KMS-11 (cell line): ENCODE data around the gene PRKCE.

ENCODE experiments used
- H2AFZ ChIP-seq: fragments of 200-600 bp; sonication (generic); 2 replicates; pipeline ENCODE4 v1.6.1; 2016; ENCODE audit warnings: antibody characterized with exemption, mixed run types, low read depth
- H3K27ac ChIP-seq: fragments of 200-600 bp; sonication (generic); 2 replicates; pipeline ENCODE4 v1.6.1; 2016; ENCODE audit warnings: mild to moderate bottlenecking, mixed run types
- H3K27me3 ChIP-seq: fragments of 200-600 bp; sonication (generic); 2 replicates; pipeline ENCODE4 v1.6.1; 2017; ENCODE audit warnings: mild to moderate bottlenecking, low read depth, mixed run types, moderate library complexity; ENCODE audit not compliant: insufficient read depth
- H3K36me3 ChIP-seq: fragments of 200-600 bp; sonication (generic); 2 replicates; pipeline ENCODE4 v1.6.1; 2017; ENCODE audit warnings: mild to moderate bottlenecking, mixed run types; ENCODE audit not compliant: insufficient read depth
- H3K4me1 ChIP-seq: fragments of 200-600 bp; sonication (generic); 2 replicates; pipeline ENCODE4 v1.6.1; 2016; ENCODE audit warnings: mild to moderate bottlenecking, low read depth, mixed run types; ENCODE audit not compliant: poor library complexity, severe bottlenecking
- H3K4me2 ChIP-seq: fragments of 200-600 bp; sonication (generic); 2 replicates; pipeline ENCODE4 v1.7.0; 2016; ENCODE audit warnings: mild to moderate bottlenecking, mixed run types
- H3K4me3 ChIP-seq: fragments of 200-600 bp; sonication (generic); IDR thresholded peaks from 2 replicates; pipeline ENCODE4 v1.6.1; 2017; ENCODE audit warnings: low read depth, low read length, mixed read lengths; ENCODE audit not compliant: insufficient read depth
- H3K79me2 ChIP-seq: fragments of 200-600 bp; sonication (generic); 2 replicates; pipeline ENCODE4 v1.6.1; 2016; ENCODE audit warnings: low read depth, mixed run types; ENCODE audit not compliant: insufficient read depth
- H3K9ac ChIP-seq: fragments of 200-600 bp; sonication (generic); 2 replicates; pipeline ENCODE4 v1.6.1; 2016; ENCODE audit warnings: mild to moderate bottlenecking, mixed run types
- H4K20me1 ChIP-seq: fragments of 200-600 bp; sonication (generic); 2 replicates; pipeline ENCODE4 v1.6.1; 2016; ENCODE audit warnings: mild to moderate bottlenecking, mixed run types; ENCODE audit not compliant: insufficient read depth
- TF ChIP-seq, protein P1 (sequence below): fragments of 200-600 bp; sonication (generic); conservative IDR thresholded peaks from 2 replicates; pipeline ENCODE4 v1.6.1; 2017; ENCODE audit warnings: low read depth, mild to moderate bottlenecking, antibody characterized with exemption, low read length, moderate library complexity, mixed read lengths

Gene PRKCE

DNA sequence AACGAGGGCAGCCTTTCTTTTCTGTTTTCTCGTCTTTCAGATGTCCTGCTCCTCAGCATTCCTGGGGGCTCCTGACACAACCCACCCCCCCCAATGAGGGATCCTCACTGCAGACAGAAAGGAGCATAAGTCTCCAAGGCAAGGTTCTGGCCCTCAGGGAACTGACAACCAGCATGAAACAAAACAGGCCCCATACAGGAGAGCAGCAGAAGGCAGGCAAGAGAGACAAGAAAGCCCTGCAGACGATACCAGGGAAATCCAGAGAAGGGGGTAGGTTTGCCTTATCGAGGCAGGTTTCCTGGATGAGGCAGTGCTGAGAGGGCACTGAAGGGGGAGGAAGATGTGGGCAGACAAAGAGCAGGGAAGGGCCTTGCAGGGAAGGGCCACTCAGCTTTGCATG is 541.9 kb downstream of the PRKCE start:
- H3K27ac ChIP-seq: no peak overlapping the region
- no peak overlapping the region for H3K4me2 ChIP-seq
- H3K4me1 ChIP-seq: peaks cover under 1% of the 10 kb centered on the region
- no peak overlapping the region for H2AFZ ChIP-seq
- no peaks in the 10 kb centered on the region for H4K20me1 ChIP-seq
- TF ChIP-seq, protein P1, sequence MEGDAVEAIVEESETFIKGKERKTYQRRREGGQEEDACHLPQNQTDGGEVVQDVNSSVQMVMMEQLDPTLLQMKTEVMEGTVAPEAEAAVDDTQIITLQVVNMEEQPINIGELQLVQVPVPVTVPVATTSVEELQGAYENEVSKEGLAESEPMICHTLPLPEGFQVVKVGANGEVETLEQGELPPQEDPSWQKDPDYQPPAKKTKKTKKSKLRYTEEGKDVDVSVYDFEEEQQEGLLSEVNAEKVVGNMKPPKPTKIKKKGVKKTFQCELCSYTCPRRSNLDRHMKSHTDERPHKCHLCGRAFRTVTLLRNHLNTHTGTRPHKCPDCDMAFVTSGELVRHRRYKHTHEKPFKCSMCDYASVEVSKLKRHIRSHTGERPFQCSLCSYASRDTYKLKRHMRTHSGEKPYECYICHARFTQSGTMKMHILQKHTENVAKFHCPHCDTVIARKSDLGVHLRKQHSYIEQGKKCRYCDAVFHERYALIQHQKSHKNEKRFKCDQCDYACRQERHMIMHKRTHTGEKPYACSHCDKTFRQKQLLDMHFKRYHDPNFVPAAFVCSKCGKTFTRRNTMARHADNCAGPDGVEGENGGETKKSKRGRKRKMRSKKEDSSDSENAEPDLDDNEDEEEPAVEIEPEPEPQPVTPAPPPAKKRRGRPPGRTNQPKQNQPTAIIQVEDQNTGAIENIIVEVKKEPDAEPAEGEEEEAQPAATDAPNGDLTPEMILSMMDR: no peak
- H3K79me2 ChIP-seq: no peaks in the 10 kb centered on the region
- no peak overlapping the region for H3K9ac ChIP-seq
- H3K4me3 ChIP-seq: no peak overlapping the region
- no peaks in the 10 kb centered on the region for H3K36me3 ChIP-seq
- no peaks in the 10 kb centered on the region for H3K27me3 ChIP-seq

DNA sequence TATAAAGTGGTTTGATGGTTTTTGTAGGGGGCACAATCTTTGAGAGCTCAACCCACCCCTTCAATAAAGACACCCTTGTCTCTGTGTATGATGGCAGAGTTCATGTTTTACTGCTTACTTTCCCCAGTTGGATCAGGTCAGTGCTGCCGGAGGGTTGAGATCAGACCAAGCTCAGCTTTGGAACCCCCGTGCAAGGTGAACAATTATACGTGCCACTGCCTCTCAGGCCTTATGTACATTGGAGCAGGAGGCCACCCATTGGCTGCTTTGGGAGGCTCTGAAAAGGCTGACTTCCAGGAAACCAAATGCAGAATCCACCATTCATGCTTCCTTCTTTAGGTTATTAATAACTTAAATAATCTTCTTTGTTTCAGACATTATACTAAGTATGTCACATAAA is 542.4 kb downstream of the PRKCE start:
- Histone ChIP-seq H3K27ac (no peak overlapping the region), H3K79me2 (no peaks in the 10 kb centered on the region), H3K4me2 (no peak overlapping the region), H3K36me3 (no peaks in the 10 kb centered on the region), H3K27me3 (no peaks in the 10 kb centered on the region), H3K4me3 (no peak overlapping the region), H2AFZ (no peak overlapping the region), H3K4me1 (no peaks in the 10 kb centered on the region), H4K20me1 (no peaks in the 10 kb centered on the region), H3K9ac (no peak overlapping the region)
- TF ChIP-seq, protein P1: no peak

DNA sequence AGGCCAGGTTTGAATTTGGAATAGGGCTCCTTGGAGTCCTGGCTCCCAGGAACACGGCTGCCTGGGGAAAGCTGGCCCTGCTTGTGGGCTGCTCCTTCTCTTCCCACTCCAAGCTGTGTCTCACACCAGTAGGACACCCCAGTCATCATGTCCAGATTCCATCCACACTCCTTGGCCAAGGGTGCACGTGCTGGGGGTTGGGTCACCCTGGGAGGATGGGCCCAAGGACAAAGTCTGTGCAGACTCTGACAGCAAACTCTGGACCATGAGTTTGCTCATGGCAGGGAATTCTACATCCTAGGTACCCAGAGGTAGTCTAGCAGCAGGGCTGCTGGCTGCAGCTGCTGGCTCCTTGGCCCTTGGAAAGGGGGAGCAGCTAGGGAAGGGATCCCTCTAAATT is 543.4 kb downstream of the PRKCE start:
- Histone ChIP-seq H4K20me1 (no peaks in the 10 kb centered on the region), H3K27ac (no peak overlapping the region), H3K4me2 (no peak overlapping the region), H3K27me3 (no peaks in the 10 kb centered on the region), H3K4me1 (no peaks in the 10 kb centered on the region), H3K36me3 (no peaks in the 10 kb centered on the region), H3K79me2 (no peaks in the 10 kb centered on the region), H3K9ac (no peak overlapping the region), H2AFZ (no peak overlapping the region), H3K4me3 (no peak overlapping the region)
- TF ChIP-seq, protein P1: no peak

DNA sequence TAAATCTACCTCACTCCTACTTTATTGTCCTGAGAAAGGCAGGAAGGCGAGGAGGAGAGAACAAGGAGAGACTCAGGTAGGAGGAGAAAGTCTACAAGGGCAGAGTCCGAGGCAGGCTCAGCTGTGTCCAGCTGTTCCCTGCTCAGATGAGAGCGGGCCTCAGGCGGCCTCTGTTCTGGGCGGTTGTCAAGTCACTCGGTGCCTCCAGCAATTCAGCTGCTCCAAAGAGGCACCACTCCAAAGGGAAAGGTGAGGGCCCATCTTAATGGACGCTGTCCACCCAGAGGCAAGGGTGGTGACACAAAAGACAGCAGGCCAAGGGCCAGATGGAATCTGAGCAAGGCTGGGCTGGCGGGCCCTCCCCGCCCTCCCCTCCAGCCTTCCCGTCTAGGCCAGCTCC is 544.3 kb downstream of the PRKCE start:
- Histone ChIP-seq H4K20me1 (no peaks in the 10 kb centered on the region), H3K4me2 (no peak overlapping the region), H2AFZ (no peak overlapping the region), H3K4me1 (no peaks in the 10 kb centered on the region), H3K36me3 (no peaks in the 10 kb centered on the region), H3K27ac (no peak overlapping the region), H3K79me2 (no peaks in the 10 kb centered on the region), H3K27me3 (no peaks in the 10 kb centered on the region), H3K9ac (no peak overlapping the region), H3K4me3 (no peak overlapping the region)
- TF ChIP-seq, protein P1: no peak
